Common myeloid progenitor, CD34-positive (primary cell): ENCODE data around the gene SCN10A.

Source experiments
- CTCF ChIA-PET: fragments of 350-600 bp; sonication (Branson Sonifier 250); formaldehyde crosslinking; loops from one replicate; lab custom pipeline; 2021; ENCODE audit warnings: antibody characterized with exemption; lab: Charles Lee
- POLR2A ChIA-PET: fragments of 350-600 bp; sonication (Branson Sonifier 250); formaldehyde crosslinking; loops from one replicate; lab custom pipeline; 2021; ENCODE audit warnings: antibody characterized with exemption; lab: Charles Lee
- DNase-seq, 3 donors: peaks; one replicate each; pipeline versions ENCODE4 v3.0.0 to v3.0.0-alpha.2; 2013
- H3K27ac ChIP-seq, 2 experiments: 1 replicate in 1 of 2; 2 replicates in 1 of 2; pipeline ENCODE4 v1.7.0; 2013; ENCODE audit warnings: inconsistent platforms in 2 of 2, low read length in 2 of 2, mild to moderate bottlenecking in 2 of 2, low read depth in 1 of 2, moderate library complexity in 1 of 2; ENCODE audit not compliant: severe bottlenecking in 2 of 2, insufficient read depth in 1 of 2, poor library complexity in 1 of 2
- H3K27me3 ChIP-seq, 5 experiments: replicated peaks in 2 of 5; 1 replicate in 3 of 5; 2 replicates in 2 of 5; pipeline versions ENCODE4 v1.6.1 to v1.7.0; 2013; ENCODE audit warnings: low read length in 4 of 5, mild to moderate bottlenecking in 2 of 5, moderate library complexity in 2 of 5, inconsistent platforms in 1 of 5; ENCODE audit not compliant: insufficient read depth in 5 of 5, control insufficient read depth in 4 of 5
- H3K36me3 ChIP-seq, 4 experiments: 1 replicate in 2 of 4; 2 replicates in 2 of 4; pipeline versions ENCODE4 v1.6.1 to v1.7.0; 2013; ENCODE audit warnings: low read length in 3 of 4, control low read depth in 1 of 4, mild to moderate bottlenecking in 1 of 4; ENCODE audit not compliant: control insufficient read depth in 4 of 4, insufficient read depth in 4 of 4
- H3K4me1 ChIP-seq, 4 experiments: 1 replicate in 3 of 4; 2 replicates in 1 of 4; pipeline versions ENCODE4 v1.6.1 to v1.7.1; 2013; ENCODE audit warnings: low read length in 3 of 4, mild to moderate bottlenecking in 3 of 4, control low read depth in 1 of 4, inconsistent platforms in 1 of 4, moderate library complexity in 1 of 4; ENCODE audit not compliant: control insufficient read depth in 4 of 4, insufficient read depth in 4 of 4; ENCODE audit errors: control extremely low read depth in 1 of 4
- H3K4me3 ChIP-seq, 7 experiments: 1 replicate in 4 of 7; 2 replicates in 3 of 7; pipeline versions ENCODE4 v1.5.1 to v1.7.0; 2013; ENCODE audit warnings: mild to moderate bottlenecking in 7 of 7, low read length in 6 of 7, moderate library complexity in 6 of 7, inconsistent platforms in 2 of 7, low read depth in 2 of 7, control low read depth in 1 of 7; ENCODE audit not compliant: insufficient read depth in 4 of 7, control insufficient read depth in 1 of 7; ENCODE audit errors: extremely low read depth in 1 of 7
- H3K9me3 ChIP-seq, 5 experiments: 1 replicate in 4 of 5; 2 replicates in 1 of 5; pipeline versions ENCODE4 v1.6.1 to v1.7.1; 2013; ENCODE audit warnings: low read length in 4 of 5, mild to moderate bottlenecking in 2 of 5, inconsistent platforms in 1 of 5, low read depth in 1 of 5, moderate library complexity in 1 of 5; ENCODE audit not compliant: control insufficient read depth in 4 of 5, insufficient read depth in 2 of 5; ENCODE audit errors: control extremely low read depth in 1 of 5
- WGBS: methylation state at CpG from one replicate; pipeline ENCODE4 v1.1.5; 2013; ENCODE audit not compliant: insufficient coverage; 5-methylcytosine and 5-hydroxymethylcytosine counted together

The SCN10A gene

DNA sequence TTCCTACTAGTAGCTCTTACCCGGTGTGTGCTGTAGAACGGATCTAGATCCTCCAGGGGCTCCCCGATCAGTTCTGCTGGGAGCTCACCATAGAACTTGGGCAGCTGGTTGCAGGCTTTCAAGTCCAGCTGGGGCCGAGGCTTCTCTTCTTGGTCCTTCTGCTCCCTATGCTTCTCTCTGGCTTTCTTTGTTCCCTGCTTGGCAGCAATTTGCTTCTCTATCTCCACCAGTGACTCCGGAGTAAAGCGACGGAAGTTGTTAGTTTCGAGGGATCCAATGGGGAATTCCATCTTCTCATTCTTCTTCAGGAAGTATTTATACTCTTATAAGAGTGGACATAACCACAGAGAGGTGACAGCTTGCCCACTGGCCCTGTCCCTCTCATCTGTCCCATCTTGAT lies 22.3 kb downstream of the SCN10A start:
- H3K27me3 ChIP-seq, result peaks cover 0 to 4% (median 0%) of the 10 kb centered on the region in 5 experiments
- H3K9me3 ChIP-seq, result no peaks in the 10 kb centered on the region
- POLR2A ChIA-PET, result no interaction called here
- CTCF ChIA-PET, result no interaction called here
- no peak overlapping the region for H3K4me3 ChIP-seq
- H3K36me3 ChIP-seq, result no peaks in the 10 kb centered on the region
- H3K27ac ChIP-seq, result no peak overlapping the region
- 91% methylated on average over 4 of the region's 8 CpGs for WGBS
- no peaks in the 10 kb centered on the region for H3K4me1 ChIP-seq
- DNase-seq, result no peak

DNA sequence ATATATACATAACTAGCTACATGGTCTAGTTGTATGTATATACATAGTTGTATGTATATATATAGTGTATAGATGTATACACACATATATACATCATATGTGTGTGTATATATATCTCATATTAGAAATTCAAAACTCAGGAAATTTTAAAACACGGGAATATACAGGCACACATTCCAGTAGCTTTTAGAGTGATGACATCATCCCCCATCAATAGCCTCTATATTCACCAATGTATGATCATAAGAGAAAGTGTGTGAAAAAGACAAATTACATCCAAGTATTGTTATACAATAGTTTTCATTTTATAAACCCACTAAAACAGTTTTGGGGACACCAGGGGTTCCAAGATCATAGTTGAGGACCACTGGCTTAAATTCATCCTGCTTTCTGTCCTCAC lies 23.0 kb downstream of the SCN10A start:
- H3K27ac ChIP-seq, result no peak overlapping the region
- CTCF ChIA-PET, result no interaction called here
- POLR2A ChIA-PET, result no interaction called here
- H3K36me3 ChIP-seq, result no peaks in the 10 kb centered on the region
- H3K4me1 ChIP-seq, result no peaks in the 10 kb centered on the region
- peaks cover 0 to 4% (median 0%) of the 10 kb centered on the region in 5 experiments for H3K27me3 ChIP-seq
- DNase-seq, result no peak
- WGBS, result no CpG with 5 or more reads among the region's 1 CpG
- no peaks in the 10 kb centered on the region for H3K9me3 ChIP-seq
- no peak overlapping the region for H3K4me3 ChIP-seq

DNA sequence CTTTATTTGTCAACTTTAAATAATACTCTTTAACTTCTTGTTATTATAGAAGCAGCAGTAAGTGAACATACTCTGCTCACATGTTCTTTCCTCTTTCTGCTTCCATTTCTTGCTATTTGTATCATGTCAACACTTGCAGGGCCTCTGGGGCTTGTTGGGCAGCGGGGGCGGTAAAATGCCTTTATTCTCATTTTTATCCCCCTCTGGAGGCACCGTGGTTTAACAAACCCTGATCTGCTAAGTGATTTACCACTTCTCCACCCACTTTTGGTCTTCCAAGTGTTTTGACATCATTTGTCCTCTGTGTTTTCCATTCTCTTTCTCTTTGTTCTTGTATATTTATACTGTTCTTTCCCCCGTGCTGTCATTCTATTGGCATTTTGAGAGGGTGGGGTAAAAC lies 33.9 kb downstream of the SCN10A start:
- CTCF ChIA-PET, result no interaction called here
- no peaks in the 10 kb centered on the region for H3K4me1 ChIP-seq
- DNase-seq, result peak in 1 of 3 donors; percentile 13
- no peaks in the 10 kb centered on the region for H3K36me3 ChIP-seq
- no peak overlapping the region for H3K4me3 ChIP-seq
- WGBS, result 63% methylated on average over 3 of the region's 4 CpGs
- no peaks in the 10 kb centered on the region for H3K27me3 ChIP-seq
- no peaks in the 10 kb centered on the region for H3K9me3 ChIP-seq
- H3K27ac ChIP-seq, result no peak overlapping the region
- POLR2A ChIA-PET, result no interaction called here

DNA sequence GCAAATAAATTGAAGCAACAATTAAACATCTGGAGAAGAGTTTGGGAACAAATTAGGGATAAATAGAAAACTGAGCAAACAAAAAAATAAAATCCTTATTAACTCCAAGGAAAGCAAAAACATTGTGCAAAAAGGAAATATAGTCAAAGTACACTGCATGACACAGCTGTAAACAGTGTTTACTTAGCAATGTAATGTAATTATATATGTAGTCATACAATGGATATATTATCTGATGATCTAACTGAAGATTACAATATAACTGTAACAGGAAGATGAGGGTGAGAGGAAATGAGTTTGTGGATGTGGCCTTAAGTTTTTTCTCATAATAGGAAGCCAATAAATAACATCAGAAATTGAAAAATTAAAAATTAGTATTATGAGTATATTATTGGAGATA lies 42.5 kb downstream of the SCN10A start:
- H3K4me3 ChIP-seq, result no peak overlapping the region
- H3K4me1 ChIP-seq, result no peaks in the 10 kb centered on the region
- H3K27ac ChIP-seq, result no peak overlapping the region
- no peaks in the 10 kb centered on the region for H3K27me3 ChIP-seq
- ChIA-PET CTCF (no interaction called here), POLR2A (no interaction called here)
- no peaks in the 10 kb centered on the region for H3K36me3 ChIP-seq
- DNase-seq, result no peak
- peaks cover 0 to 11% (median 0%) of the 10 kb centered on the region in 5 experiments for H3K9me3 ChIP-seq

DNA sequence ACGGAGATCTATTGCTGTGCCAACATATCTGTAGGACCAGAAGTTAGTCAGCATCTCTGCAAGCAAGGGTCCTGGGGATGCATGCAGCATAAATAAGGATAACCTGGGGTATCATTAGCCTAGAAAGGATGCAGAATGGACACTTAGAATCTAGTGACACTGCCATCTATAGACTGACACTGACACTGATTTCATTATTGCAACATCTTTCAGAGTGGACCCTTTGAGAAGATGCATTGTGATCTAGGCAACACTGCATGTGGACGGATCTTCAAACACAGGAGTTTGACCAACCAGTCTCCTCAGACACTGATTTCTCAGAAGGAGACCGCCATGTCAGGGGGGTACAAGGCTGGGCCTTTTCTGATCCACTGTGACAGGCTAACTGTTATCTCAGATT lies 52.4 kb downstream of the SCN10A start:
- Histone ChIP-seq H3K9me3 (peaks cover 0 to 9% (median 0%) of the 10 kb centered on the region in 5 experiments), H3K4me3 (no peak overlapping the region), H3K36me3 (no peaks in the 10 kb centered on the region), H3K4me1 (peaks cover 0 to 2% (median 1%) of the 10 kb centered on the region in 4 experiments), H3K27me3 (no peaks in the 10 kb centered on the region), H3K27ac (no peak overlapping the region)
- POLR2A ChIA-PET, result no interaction called here
- CTCF ChIA-PET, result no interaction called here
- no peak for DNase-seq
- WGBS, result 95% methylated on average over 2 of the region's 3 CpGs

DNA sequence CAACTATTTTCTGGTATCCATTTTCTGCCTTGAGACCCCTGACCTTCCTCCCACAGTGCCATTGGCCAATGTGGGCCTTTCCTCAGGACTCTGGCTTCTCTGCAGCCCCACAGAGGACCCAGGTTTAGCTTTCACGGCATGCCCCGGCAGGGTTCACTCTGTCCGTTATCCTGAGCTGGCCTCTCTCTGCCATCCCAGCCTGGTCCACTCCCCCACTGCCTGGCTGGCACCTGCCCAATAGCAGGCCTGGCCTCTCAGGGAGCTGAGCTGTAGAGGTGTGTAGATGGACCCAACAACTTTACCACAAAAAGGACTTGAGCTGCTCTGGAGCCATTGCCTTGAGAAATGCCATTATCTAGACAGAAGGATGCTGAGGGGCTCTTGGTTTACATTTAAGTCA lies 57.5 kb downstream of the SCN10A start:
- Histone ChIP-seq H3K27me3 (no peaks in the 10 kb centered on the region), H3K36me3 (no peaks in the 10 kb centered on the region), H3K9me3 (no peaks in the 10 kb centered on the region), H3K4me3 (no peak overlapping the region), H3K4me1 (peaks cover 0 to 2% (median 1%) of the 10 kb centered on the region in 4 experiments), H3K27ac (no peak overlapping the region)
- DNase-seq, result no peak
- CTCF ChIA-PET, result no interaction called here
- POLR2A ChIA-PET, result no interaction called here
- WGBS, result 76% methylated on average over 3 of the region's 3 CpGs

DNA sequence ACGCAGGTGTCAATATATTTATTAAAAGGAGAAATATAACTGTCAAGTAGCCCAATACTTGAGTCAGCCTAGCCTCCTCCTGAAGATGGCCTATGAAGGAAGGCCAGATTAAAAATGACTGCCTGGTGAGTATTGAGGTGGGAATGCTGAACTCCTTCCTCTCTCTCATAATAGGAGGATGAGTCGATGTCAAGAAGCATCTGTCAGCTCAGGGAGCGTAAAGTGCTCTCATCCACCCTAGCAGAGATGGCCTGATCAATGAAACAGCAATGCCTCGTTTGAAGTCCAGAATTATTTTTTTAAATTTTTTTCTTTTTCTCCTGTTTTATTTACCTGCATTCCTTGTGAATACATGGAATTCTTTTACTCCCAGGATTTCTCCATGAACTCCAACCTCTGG lies 58.3 kb downstream of the SCN10A start:
- 73% methylated on average over 3 of the region's 4 CpGs for WGBS
- CTCF ChIA-PET, result no interaction called here
- Histone ChIP-seq H3K27ac (no peak overlapping the region), H3K36me3 (no peaks in the 10 kb centered on the region), H3K4me3 (no peak overlapping the region), H3K4me1 (peaks cover 0 to 2% (median 1%) of the 10 kb centered on the region in 4 experiments), H3K9me3 (peaks cover 0 to 1% (median 0%) of the 10 kb centered on the region in 5 experiments), H3K27me3 (no peaks in the 10 kb centered on the region)
- POLR2A ChIA-PET, result no interaction called here
- DNase-seq, result no peak
